ENCODE measurements around the gene TRIO.

Gene TRIO

DNA sequence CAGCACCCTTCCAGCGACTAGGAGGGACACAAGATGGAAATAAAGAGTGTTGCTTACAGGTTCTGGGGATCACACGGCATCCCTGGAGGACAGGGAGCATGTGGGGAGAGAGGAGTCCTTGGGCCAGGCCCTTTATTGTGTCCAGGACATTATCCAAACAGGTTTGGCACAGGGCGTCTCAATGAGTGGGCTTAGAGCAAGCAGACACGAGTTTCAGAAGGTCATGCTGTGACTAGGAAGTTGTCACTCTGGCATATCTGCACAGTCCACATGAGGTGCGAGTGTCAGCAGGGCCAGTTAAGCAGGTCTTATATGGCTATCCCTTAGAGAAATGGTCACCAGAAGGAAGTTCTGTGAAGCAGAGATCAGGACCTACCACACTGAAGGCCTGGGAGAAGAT is 263.9 kb downstream of the TRIO start:
- peaks cover 32 to 47% of the 10 kb centered on the region in 2 donors for H3K36me3 ChIP-seq (ENCODE audit: control insufficient read depth in 1 of 2, insufficient read depth in 2 of 2, low read length in 2 of 2)
- H3K9ac ChIP-seq (ENCODE audit: low read depth in 1 of 2, low read length in 2 of 2) = no peak overlapping the region
- no peaks in the 10 kb centered on the region for H3K27me3 ChIP-seq (ENCODE audit: control insufficient read depth in 1 of 2, insufficient read depth in 2 of 2, low read length in 2 of 2)
- H3K4me1 ChIP-seq (ENCODE audit: control insufficient read depth in 1 of 2, insufficient read depth in 2 of 2, low read length in 2 of 2) = no peaks in the 10 kb centered on the region
- H3K4me3 ChIP-seq (ENCODE audit: low read depth in 1 of 2, low read length in 2 of 2) = no peak overlapping the region
- no peaks in the 10 kb centered on the region for H3K9me3 ChIP-seq (ENCODE audit: control insufficient read depth in 1 of 2, low read length in 2 of 2)
- H3K27ac ChIP-seq (ENCODE audit: low read depth, low read length) = no peak overlapping the region

DNA sequence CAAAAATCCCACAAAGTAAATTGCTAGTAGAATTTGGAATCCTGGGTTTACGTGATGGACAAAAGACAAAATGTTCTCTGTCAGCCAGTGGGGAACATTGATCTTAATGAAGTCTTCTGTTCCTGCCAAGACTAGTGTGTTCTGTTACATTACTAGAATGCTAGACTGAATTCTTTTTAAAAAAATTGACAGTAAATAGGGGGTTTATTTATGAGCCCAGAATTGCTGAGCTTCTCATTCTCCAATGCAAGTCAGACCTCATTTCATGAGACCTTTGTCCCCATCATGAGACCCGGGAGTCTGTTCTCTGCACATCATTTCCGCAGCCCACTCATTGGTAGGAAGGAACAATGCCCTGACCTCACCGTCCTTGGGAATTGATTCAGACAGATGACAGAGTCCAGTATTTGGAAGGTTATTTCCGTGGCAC is 264.6 kb downstream of the TRIO start:
- H3K9ac ChIP-seq (ENCODE audit: low read depth in 1 of 2, low read length in 2 of 2) = no peak overlapping the region
- no peaks in the 10 kb centered on the region for H3K9me3 ChIP-seq (ENCODE audit: control insufficient read depth in 1 of 2, low read length in 2 of 2)
- no peaks in the 10 kb centered on the region for H3K4me1 ChIP-seq (ENCODE audit: control insufficient read depth in 1 of 2, insufficient read depth in 2 of 2, low read length in 2 of 2)
- H3K36me3 ChIP-seq (ENCODE audit: control insufficient read depth in 1 of 2, insufficient read depth in 2 of 2, low read length in 2 of 2) = peaks cover 32 to 47% of the 10 kb centered on the region in 2 donors
- H3K4me3 ChIP-seq (ENCODE audit: low read depth in 1 of 2, low read length in 2 of 2) = no peak overlapping the region
- no peaks in the 10 kb centered on the region for H3K27me3 ChIP-seq (ENCODE audit: control insufficient read depth in 1 of 2, insufficient read depth in 2 of 2, low read length in 2 of 2)
- H3K27ac ChIP-seq (ENCODE audit: low read depth, low read length) = no peak overlapping the region

DNA sequence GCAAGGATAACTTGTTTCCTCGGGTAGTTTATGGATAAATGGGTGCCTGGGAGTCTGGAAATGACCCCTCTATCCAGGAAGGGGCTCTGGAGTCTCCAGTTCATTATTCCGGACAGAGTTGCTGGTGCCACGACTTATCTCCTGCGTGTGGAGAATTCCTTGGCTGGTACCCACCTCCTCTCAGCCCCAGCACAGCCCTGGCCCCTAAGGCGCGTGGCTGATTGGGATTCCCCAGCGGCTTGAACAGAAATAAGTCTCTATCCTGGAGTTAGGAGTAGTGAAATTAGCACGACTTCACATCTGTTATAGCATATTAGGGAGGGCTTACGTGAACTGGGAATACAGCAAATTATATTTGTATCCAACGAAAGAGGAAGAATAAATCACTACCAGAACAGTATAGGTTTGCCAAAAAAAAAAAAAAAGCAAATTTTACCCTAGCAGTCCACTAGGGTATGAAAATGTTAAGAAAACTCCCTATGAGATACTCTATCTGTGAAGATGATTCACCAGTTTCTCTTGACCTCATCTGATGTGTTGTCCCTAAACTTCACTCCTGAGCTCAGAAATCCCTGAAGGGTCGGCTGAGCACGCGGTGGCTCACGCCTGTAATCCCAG is 265.9 kb downstream of the TRIO start:
- Histone ChIP-seq H3K4me1 (ENCODE audit: control insufficient read depth in 1 of 2, insufficient read depth in 2 of 2, low read length in 2 of 2) (no peaks in the 10 kb centered on the region), H3K4me3 (ENCODE audit: low read depth in 1 of 2, low read length in 2 of 2) (no peak overlapping the region), H3K9me3 (ENCODE audit: control insufficient read depth in 1 of 2, low read length in 2 of 2) (no peaks in the 10 kb centered on the region), H3K36me3 (ENCODE audit: control insufficient read depth in 1 of 2, insufficient read depth in 2 of 2, low read length in 2 of 2) (peaks cover 32 to 57% of the 10 kb centered on the region in 2 donors), H3K9ac (ENCODE audit: low read depth in 1 of 2, low read length in 2 of 2) (no peak overlapping the region), H3K27ac (ENCODE audit: low read depth, low read length) (no peak overlapping the region), H3K27me3 (ENCODE audit: control insufficient read depth in 1 of 2, insufficient read depth in 2 of 2, low read length in 2 of 2) (no peaks in the 10 kb centered on the region)

DNA sequence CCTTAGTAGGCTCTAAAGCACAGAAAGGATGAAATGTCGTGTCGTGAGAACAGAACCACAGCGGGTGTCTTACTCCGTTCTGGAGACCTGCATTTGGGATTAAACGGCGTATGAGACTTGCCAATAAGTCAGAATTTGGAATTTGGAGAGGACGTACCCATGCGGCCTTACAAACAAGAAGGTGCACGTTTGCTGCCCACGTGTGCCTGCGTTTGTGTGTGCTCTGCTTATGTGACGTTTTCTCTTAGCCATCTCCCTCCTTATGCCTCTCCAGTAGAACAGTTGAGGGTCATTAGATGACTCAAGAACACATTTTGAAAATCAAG is 266.9 kb downstream of the TRIO start:
- no peak overlapping the region for H3K27ac ChIP-seq (ENCODE audit: low read depth, low read length)
- H3K4me1 ChIP-seq (ENCODE audit: control insufficient read depth in 1 of 2, insufficient read depth in 2 of 2, low read length in 2 of 2) = peaks cover 0 to under 1% of the 10 kb centered on the region in 2 donors
- H3K9me3 ChIP-seq (ENCODE audit: control insufficient read depth in 1 of 2, low read length in 2 of 2) = no peaks in the 10 kb centered on the region
- no peak overlapping the region for H3K4me3 ChIP-seq (ENCODE audit: low read depth in 1 of 2, low read length in 2 of 2)
- no peak overlapping the region for H3K9ac ChIP-seq (ENCODE audit: low read depth in 1 of 2, low read length in 2 of 2)
- H3K36me3 ChIP-seq (ENCODE audit: control insufficient read depth in 1 of 2, insufficient read depth in 2 of 2, low read length in 2 of 2) = peaks cover 32 to 58% of the 10 kb centered on the region in 2 donors
- H3K27me3 ChIP-seq (ENCODE audit: control insufficient read depth in 1 of 2, insufficient read depth in 2 of 2, low read length in 2 of 2) = no peaks in the 10 kb centered on the region

DNA sequence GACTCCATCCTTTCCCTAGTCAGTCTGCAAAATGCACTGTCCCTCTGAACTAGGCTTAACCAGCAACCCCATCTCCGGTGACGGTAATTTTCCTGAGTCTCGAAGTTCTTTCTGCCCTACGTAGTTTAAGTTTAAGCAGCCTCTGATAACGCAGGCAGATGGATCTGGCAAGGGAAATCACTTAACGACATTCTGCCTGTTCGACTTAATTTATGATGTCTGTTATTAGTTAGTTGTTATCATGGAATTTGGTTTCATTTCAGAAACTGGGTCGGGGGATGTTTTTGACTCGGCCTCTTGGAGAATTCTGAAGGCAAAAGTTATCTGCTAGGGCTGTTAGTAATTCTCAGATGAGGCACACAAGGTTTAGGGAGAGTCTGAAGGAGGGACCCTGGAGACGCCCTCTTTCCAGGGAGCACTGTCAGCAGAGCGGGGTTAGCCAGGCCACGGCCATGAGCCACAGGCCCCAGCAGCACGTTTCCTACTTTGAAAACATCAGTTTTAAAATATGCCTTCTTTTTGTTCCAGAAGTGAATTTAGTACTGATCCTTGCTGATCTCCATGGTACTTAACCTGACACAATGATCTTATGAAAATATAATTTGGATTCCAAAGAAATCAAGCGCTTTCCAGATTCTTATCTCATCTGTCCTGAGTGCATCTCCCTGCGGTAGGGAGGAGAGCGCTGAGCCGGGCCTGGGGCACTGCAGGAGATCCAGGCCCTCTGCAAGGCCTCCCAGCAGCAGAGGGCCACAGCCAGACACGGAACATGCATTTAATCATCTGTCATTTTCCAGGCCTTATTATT is 267.5 kb downstream of the TRIO start:
- H3K27ac ChIP-seq (ENCODE audit: low read depth, low read length) = no peak overlapping the region
- H3K4me3 ChIP-seq (ENCODE audit: low read depth in 1 of 2, low read length in 2 of 2) = no peak overlapping the region
- peaks cover 32 to 61% of the 10 kb centered on the region in 2 donors for H3K36me3 ChIP-seq (ENCODE audit: control insufficient read depth in 1 of 2, insufficient read depth in 2 of 2, low read length in 2 of 2)
- no peaks in the 10 kb centered on the region for H3K9me3 ChIP-seq (ENCODE audit: control insufficient read depth in 1 of 2, low read length in 2 of 2)
- peaks cover 0 to 4% of the 10 kb centered on the region in 2 donors for H3K4me1 ChIP-seq (ENCODE audit: control insufficient read depth in 1 of 2, insufficient read depth in 2 of 2, low read length in 2 of 2)
- H3K9ac ChIP-seq (ENCODE audit: low read depth in 1 of 2, low read length in 2 of 2) = no peak overlapping the region
- H3K27me3 ChIP-seq (ENCODE audit: control insufficient read depth in 1 of 2, insufficient read depth in 2 of 2, low read length in 2 of 2) = no peaks in the 10 kb centered on the region

DNA sequence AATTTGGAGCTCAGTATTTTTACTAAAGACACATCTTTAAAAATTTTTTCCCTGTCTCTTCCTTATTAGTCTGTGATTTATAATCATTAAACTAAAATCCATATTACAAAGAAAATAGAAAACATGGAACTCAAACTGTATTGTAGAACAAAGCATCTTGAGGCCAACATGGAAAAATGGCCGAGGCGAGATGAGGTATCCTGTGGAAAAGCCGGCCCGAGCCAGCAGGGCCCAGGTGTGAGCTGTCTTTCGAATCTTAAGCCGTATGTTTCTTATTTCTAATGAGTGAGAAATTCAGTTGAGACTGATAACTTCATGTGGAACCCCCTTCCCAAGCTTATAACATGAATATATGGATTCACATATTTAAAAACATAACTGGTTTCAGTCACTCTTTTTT is 268.1 kb downstream of the TRIO start:
- H3K36me3 ChIP-seq (ENCODE audit: control insufficient read depth in 1 of 2, insufficient read depth in 2 of 2, low read length in 2 of 2) = peaks cover 28 to 55% of the 10 kb centered on the region in 2 donors

DNA sequence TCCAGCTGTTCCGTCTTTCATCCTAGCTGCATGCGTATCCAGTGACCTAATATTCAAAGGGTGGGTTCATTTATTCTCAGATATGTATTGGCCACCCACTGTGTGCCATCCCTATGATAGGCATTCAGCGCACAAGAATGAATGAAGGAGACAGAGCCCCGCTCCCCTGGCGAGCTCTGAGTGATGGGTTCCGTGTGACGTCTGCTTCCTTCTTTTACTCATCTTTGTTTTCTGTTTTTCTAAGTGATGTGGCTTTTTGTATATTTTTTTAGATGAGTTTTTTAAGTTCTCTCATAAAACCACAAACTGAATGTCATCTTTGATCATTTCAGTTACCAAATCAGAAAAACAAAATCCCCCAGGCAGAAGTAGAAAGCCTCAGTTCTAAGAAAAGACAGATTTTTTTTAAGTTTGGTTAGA is 270.2 kb downstream of the TRIO start:
- Histone ChIP-seq H3K9ac (ENCODE audit: low read depth in 1 of 2, low read length in 2 of 2) (no peak overlapping the region), H3K27me3 (ENCODE audit: control insufficient read depth in 1 of 2, insufficient read depth in 2 of 2, low read length in 2 of 2) (no peaks in the 10 kb centered on the region), H3K27ac (ENCODE audit: low read depth, low read length) (no peak overlapping the region), H3K36me3 (ENCODE audit: control insufficient read depth in 1 of 2, insufficient read depth in 2 of 2, low read length in 2 of 2) (peaks cover 17 to 45% of the 10 kb centered on the region in 2 donors), H3K4me1 (ENCODE audit: control insufficient read depth in 1 of 2, insufficient read depth in 2 of 2, low read length in 2 of 2) (peaks cover 0 to 4% of the 10 kb centered on the region in 2 donors), H3K4me3 (ENCODE audit: low read depth in 1 of 2, low read length in 2 of 2) (no peak overlapping the region), H3K9me3 (ENCODE audit: control insufficient read depth in 1 of 2, low read length in 2 of 2) (no peaks in the 10 kb centered on the region)

More for the DNA sequence above, 268.1 kb downstream of the TRIO start:
- Histone ChIP-seq H3K9ac (ENCODE audit: low read depth in 1 of 2, low read length in 2 of 2) (no peak overlapping the region), H3K4me3 (ENCODE audit: low read depth in 1 of 2, low read length in 2 of 2) (no peak overlapping the region), H3K27me3 (ENCODE audit: control insufficient read depth in 1 of 2, insufficient read depth in 2 of 2, low read length in 2 of 2) (no peaks in the 10 kb centered on the region), H3K4me1 (ENCODE audit: control insufficient read depth in 1 of 2, insufficient read depth in 2 of 2, low read length in 2 of 2) (peaks cover 0 to 4% of the 10 kb centered on the region in 2 donors), H3K27ac (ENCODE audit: low read depth, low read length) (no peak overlapping the region), H3K9me3 (ENCODE audit: control insufficient read depth in 1 of 2, low read length in 2 of 2) (no peaks in the 10 kb centered on the region)

DNA sequence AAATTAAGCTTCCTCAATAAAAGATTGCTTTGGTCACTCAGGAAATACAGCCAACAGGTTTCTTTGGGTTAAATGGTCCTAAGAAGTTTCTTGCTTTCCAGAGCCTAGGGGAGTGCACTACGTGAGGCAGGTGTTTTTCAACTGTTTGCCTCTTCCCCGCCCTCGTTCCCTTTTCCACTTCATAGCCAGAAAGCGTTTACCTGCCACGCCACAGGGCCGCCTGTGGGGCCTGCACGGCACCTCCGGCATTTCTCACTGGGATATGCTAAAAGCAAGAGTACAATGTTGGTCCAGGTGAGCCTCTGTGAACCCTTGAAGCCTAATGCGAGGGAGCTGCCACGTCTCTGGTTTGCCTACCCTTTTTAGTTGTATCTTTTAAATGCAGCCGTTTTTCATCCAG is 270.9 kb downstream of the TRIO start:
- H3K27me3 ChIP-seq (ENCODE audit: control insufficient read depth in 1 of 2, insufficient read depth in 2 of 2, low read length in 2 of 2) = no peaks in the 10 kb centered on the region
- H3K9me3 ChIP-seq (ENCODE audit: control insufficient read depth in 1 of 2, low read length in 2 of 2) = no peaks in the 10 kb centered on the region
- H3K9ac ChIP-seq (ENCODE audit: low read depth in 1 of 2, low read length in 2 of 2) = no peak overlapping the region
- H3K36me3 ChIP-seq (ENCODE audit: control insufficient read depth in 1 of 2, insufficient read depth in 2 of 2, low read length in 2 of 2) = peaks cover 17 to 52% of the 10 kb centered on the region in 2 donors
- peaks cover 0 to 4% of the 10 kb centered on the region in 2 donors for H3K4me1 ChIP-seq (ENCODE audit: control insufficient read depth in 1 of 2, insufficient read depth in 2 of 2, low read length in 2 of 2)
- H3K4me3 ChIP-seq (ENCODE audit: low read depth in 1 of 2, low read length in 2 of 2) = no peak overlapping the region
- no peak overlapping the region for H3K27ac ChIP-seq (ENCODE audit: low read depth, low read length)

DNA sequence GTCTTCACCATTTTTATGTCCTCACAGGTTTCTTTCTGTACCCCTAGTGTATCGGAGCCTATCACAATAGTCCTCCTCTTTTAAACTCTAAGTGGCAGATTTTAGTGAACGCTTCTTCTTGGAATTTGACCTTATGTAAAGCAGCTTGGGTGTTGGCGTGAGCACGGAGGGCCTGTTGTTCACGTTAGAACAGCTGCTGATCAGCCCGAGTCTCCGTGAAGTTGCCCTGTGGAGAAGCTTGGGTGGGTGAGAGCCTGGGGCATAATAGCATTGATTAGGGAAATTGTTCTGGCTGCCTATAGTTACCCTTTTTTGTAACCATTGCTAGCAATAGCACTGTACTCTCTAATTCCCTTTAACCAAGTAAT is 271.5 kb downstream of the TRIO start:
- Histone ChIP-seq H3K36me3 (ENCODE audit: control insufficient read depth in 1 of 2, insufficient read depth in 2 of 2, low read length in 2 of 2) (peaks cover 17 to 54% of the 10 kb centered on the region in 2 donors), H3K9me3 (ENCODE audit: control insufficient read depth in 1 of 2, low read length in 2 of 2) (no peaks in the 10 kb centered on the region), H3K27me3 (ENCODE audit: control insufficient read depth in 1 of 2, insufficient read depth in 2 of 2, low read length in 2 of 2) (no peaks in the 10 kb centered on the region), H3K9ac (ENCODE audit: low read depth in 1 of 2, low read length in 2 of 2) (no peak overlapping the region), H3K4me3 (ENCODE audit: low read depth in 1 of 2, low read length in 2 of 2) (no peak overlapping the region), H3K27ac (ENCODE audit: low read depth, low read length) (no peak overlapping the region), H3K4me1 (ENCODE audit: control insufficient read depth in 1 of 2, insufficient read depth in 2 of 2, low read length in 2 of 2) (peaks cover 0 to 4% of the 10 kb centered on the region in 2 donors)

DNA sequence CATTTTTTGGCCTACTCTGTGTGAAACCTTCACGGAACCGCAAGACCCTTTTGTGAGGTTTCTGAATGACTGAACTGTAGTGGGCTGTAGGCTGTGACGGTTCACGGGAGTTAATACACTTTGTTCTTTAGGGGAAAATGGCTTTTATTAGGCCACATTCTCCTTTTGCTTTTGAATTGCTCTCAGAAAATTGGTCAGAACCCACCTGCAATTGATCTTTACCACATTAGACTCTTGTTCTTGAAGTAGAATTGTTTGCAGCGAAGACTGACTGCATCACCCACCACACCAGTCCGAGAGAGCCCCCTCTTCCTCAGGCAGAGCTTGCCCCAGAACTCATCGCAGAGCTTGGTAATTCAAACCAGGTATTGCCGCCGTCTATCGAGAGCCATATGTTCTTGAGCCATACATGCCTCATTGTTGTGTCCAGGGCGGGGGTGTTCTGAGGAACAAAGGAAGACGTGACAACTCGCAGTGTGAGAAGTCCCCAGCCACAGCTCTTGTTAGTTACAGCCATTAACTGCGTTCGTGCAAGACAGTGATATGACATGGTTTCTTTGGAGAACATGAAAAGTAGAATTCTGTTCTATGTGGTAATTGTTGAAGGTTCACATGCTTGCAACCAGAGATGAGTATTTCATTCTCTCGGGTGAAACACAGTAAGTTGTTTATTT is 272.0 kb downstream of the TRIO start:
- Histone ChIP-seq H3K9me3 (ENCODE audit: control insufficient read depth in 1 of 2, low read length in 2 of 2) (no peaks in the 10 kb centered on the region), H3K9ac (ENCODE audit: low read depth in 1 of 2, low read length in 2 of 2) (no peak overlapping the region), H3K36me3 (ENCODE audit: control insufficient read depth in 1 of 2, insufficient read depth in 2 of 2, low read length in 2 of 2) (peaks cover 12 to 55% of the 10 kb centered on the region in 2 donors), H3K27ac (ENCODE audit: low read depth, low read length) (no peak overlapping the region), H3K4me1 (ENCODE audit: control insufficient read depth in 1 of 2, insufficient read depth in 2 of 2, low read length in 2 of 2) (peaks cover 0 to 4% of the 10 kb centered on the region in 2 donors), H3K27me3 (ENCODE audit: control insufficient read depth in 1 of 2, insufficient read depth in 2 of 2, low read length in 2 of 2) (no peaks in the 10 kb centered on the region), H3K4me3 (ENCODE audit: low read depth in 1 of 2, low read length in 2 of 2) (no peak overlapping the region)

Measured in duodenal mucosa (tissue), 2 donors.